ENCODE data around the gene UNK.
"Not testable (repeated sequence)": the region's sequence is repeated elsewhere in the genome, so short reads cannot be mapped to it uniquely, and the experiment has no call there.

DNA sequence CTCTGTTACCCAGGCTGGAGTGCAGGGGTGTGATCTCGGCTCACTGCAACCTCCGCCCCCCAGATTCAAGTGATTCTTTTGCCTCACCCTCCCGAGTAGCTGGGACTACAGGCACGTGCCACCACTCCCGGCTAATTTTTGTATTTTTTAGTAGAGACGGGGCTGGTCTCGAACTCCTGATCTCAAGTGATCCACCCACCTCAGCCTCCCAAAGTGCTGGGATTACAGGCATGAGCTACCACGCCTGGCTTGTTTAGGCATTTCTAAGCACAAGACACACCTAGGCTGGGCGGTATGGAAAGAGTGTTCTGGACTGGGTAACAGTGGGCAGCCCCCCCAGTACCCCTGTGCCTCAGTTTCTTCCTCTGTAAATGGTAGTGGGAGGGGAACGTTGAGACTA lies 85.6 kb downstream of the UNK start:
- TF ChIP-seq, protein P1, sequence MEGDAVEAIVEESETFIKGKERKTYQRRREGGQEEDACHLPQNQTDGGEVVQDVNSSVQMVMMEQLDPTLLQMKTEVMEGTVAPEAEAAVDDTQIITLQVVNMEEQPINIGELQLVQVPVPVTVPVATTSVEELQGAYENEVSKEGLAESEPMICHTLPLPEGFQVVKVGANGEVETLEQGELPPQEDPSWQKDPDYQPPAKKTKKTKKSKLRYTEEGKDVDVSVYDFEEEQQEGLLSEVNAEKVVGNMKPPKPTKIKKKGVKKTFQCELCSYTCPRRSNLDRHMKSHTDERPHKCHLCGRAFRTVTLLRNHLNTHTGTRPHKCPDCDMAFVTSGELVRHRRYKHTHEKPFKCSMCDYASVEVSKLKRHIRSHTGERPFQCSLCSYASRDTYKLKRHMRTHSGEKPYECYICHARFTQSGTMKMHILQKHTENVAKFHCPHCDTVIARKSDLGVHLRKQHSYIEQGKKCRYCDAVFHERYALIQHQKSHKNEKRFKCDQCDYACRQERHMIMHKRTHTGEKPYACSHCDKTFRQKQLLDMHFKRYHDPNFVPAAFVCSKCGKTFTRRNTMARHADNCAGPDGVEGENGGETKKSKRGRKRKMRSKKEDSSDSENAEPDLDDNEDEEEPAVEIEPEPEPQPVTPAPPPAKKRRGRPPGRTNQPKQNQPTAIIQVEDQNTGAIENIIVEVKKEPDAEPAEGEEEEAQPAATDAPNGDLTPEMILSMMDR (IDR thresholded peaks at IDR 0.05), result not testable (repeated sequence)
- TF ChIP-seq POLR2AphosphoS5 (IDR thresholded peaks at IDR 0.05), result not testable (repeated sequence)

Measured in upper lobe of left lung (tissue), 4 donors.